ENCODE measurements around the gene MAML2. TPM values are rescaled to one million over a fixed set of nuclear protein-coding genes. Genes with fewer than 3 reads are reported as not detected.
A peak's percentile ranks its signal among the peaks of the same experiment; 100 is the strongest.

The MAML2 gene
- total RNA-seq, 4 donors from 2014 or later = 20.0 to 33.7 (median 23.2) TPM

- intact Hi-C loops (cut with DNase I) = no loop called here
Observed at GRCh38 chr11:96295369-96295768, 47.6 kb downstream of the MAML2 start.

DNA sequence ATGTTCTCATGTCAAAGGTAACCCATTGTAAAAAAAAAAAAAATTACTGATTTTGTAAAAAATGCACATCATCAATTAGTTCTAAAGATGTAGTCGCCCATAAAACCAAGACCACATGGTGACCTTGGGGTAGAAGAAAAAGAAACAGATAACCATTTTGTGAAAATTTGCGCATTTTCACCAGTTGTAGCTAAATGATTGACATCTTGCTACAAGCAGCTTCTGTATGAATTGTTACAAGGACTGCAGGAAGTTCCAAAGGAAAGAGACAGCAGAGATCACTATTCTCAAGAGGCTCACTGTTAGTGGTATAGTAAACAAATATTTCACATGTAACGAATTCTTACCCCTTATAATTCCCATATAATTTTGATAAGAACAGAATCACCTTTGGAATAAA is 48.7 kb downstream of the MAML2 start:
- no peak for DNase-seq (ENCODE audit: extremely low spot score)
- TF ChIP-seq POLR2A (IDR thresholded peaks at IDR 0.05; ENCODE audit: low read depth) = no peak
- TF ChIP-seq CTCF (IDR thresholded peaks at IDR 0.05) = no peak
- TF ChIP-seq POLR2AphosphoS5 (IDR thresholded peaks at IDR 0.05) = no peak
- TF ChIP-seq EP300 (IDR thresholded peaks at IDR 0.05) = no peak
- peaks cover 11 to 35% (median 31%) of the 10 kb centered on the region in 4 donors for H3K4me1 ChIP-seq
- no peaks in the 10 kb centered on the region for H3K36me3 ChIP-seq
- 76% methylated on average over 3 of the region's 3 CpGs for WGBS
- no peak overlapping the region for H3K27ac ChIP-seq (replicated peaks in 1 of 4)
- no peaks in the 10 kb centered on the region for H3K27me3 ChIP-seq
- no peak overlapping the region for H3K4me3 ChIP-seq
- intact Hi-C loops (cut with DNase I) = no loop called here
- no peaks in the 10 kb centered on the region for H3K9me3 ChIP-seq

More at GRCh38 chr11:96295369-96295768, 47.6 kb downstream of the MAML2 start:
- no peak for TF ChIP-seq CTCF (IDR thresholded peaks at IDR 0.05)
- TF ChIP-seq EP300 (IDR thresholded peaks at IDR 0.05) = no peak
- no peak for TF ChIP-seq POLR2A (IDR thresholded peaks at IDR 0.05; ENCODE audit: low read depth)
- TF ChIP-seq POLR2AphosphoS5 (IDR thresholded peaks at IDR 0.05) = no peak
- DNase-seq (ENCODE audit: extremely low spot score) = no peak
- Histone ChIP-seq H3K36me3 (no peaks in the 10 kb centered on the region), H3K4me1 (peaks cover 17 to 45% (median 33%) of the 10 kb centered on the region in 4 donors), H3K27ac (replicated peaks in 1 of 4) (no peak overlapping the region), H3K27me3 (no peaks in the 10 kb centered on the region), H3K4me3 (no peak overlapping the region), H3K9me3 (no peaks in the 10 kb centered on the region)
- WGBS = 68% methylated on average over 4 of the region's 4 CpGs

- no peak for DNase-seq (ENCODE audit: extremely low spot score)
- intact Hi-C loops (cut with DNase I) = no loop called here
- H3K27ac ChIP-seq (replicated peaks in 1 of 4) = peak overlapping the region; percentile 4 to 53 (median 44)
- WGBS = 13% methylated on average over 3 of the region's 3 CpGs
- TF ChIP-seq POLR2AphosphoS5 (IDR thresholded peaks at IDR 0.05) (no peak), POLR2A (IDR thresholded peaks at IDR 0.05; ENCODE audit: low read depth) (no peak), EP300 (IDR thresholded peaks at IDR 0.05) (no peak), CTCF (IDR thresholded peaks at IDR 0.05) (no peak)
- no peaks in the 10 kb centered on the region for H3K27me3 ChIP-seq
- H3K36me3 ChIP-seq = no peaks in the 10 kb centered on the region
- H3K9me3 ChIP-seq = no peaks in the 10 kb centered on the region
- H3K4me3 ChIP-seq = peak overlapping the region in 3 of 4 donors; percentile 3 to 10 (median 10)
- peaks cover 11 to 32% (median 28%) of the 10 kb centered on the region in 4 donors for H3K4me1 ChIP-seq
Observed at GRCh38 chr11:96293598-96294021, 49.4 kb downstream of the MAML2 start.

DNA sequence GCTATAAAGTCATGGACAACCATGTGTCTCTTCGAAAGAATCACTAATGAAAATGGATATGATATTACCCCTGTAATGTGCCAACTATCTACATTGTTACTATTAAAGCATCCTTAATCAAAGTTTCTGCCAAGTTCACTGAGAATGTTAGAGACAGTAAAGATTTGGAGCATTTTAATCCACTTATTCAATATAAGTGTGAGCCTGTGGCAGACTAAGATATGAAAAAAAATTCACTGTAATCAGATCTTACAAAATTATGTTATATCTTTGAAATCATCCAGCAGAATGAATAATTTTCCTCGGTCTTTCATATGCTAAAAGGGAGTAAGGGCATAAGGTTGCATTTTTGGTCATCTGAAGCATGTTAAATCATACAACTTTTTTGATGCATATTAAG is 49.9 kb downstream of the MAML2 start:
- Histone ChIP-seq H3K4me3 (peak overlapping the region in 1 of 4 donors; percentile 3), H3K36me3 (no peaks in the 10 kb centered on the region), H3K27me3 (no peaks in the 10 kb centered on the region), H3K9me3 (no peaks in the 10 kb centered on the region), H3K4me1 (peaks cover 11 to 32% (median 28%) of the 10 kb centered on the region in 4 donors), H3K27ac (replicated peaks in 1 of 4) (peak overlapping the region; percentile 4 to 53 (median 44))
- TF ChIP-seq POLR2A (IDR thresholded peaks at IDR 0.05; ENCODE audit: low read depth) (no peak), CTCF (IDR thresholded peaks at IDR 0.05) (no peak)
- no peak for DNase-seq (ENCODE audit: extremely low spot score)
- intact Hi-C loops (cut with DNase I) = no loop called here
- 44% methylated on average over 2 of the region's 2 CpGs for WGBS

Measured in esophagus muscularis mucosa (tissue), 4 donors.